DMS53 treated with DMSO at 0.1 percent for 48 hours (cell line): ENCODE results near the gene CRTAC1.
A peak's percentile ranks its signal among the peaks of the same experiment; 100 is the strongest.

ENCODE experiments used
- DNase-seq: peaks from one replicate; lab custom pipeline; 2025; ENCODE audit not compliant: unreplicated experiment; lab: John Stamatoyannopoulos, UW

CRTAC1 gene

GRCh38 chr10:97903128-97904017, 127.0 kb downstream of the CRTAC1 start:
- no peak for DNase-seq

GRCh38 chr10:97901381-97901780, 129.0 kb downstream of the CRTAC1 start:
- no peak for DNase-seq

- DNase-seq = no peak
Observed at GRCh38 chr10:97898429-97898828, 132.0 kb downstream of the CRTAC1 start.

- DNase-seq = no peak
Observed at GRCh38 chr10:97896756-97897358, 133.6 kb downstream of the CRTAC1 start.

- DNase-seq = no peak
Observed at GRCh38 chr10:97895915-97896314, 134.5 kb downstream of the CRTAC1 start.

GRCh38 chr10:97895084-97895483, 135.3 kb downstream of the CRTAC1 start:
- no peak for DNase-seq

GRCh38 chr10:97894092-97894491, 136.3 kb downstream of the CRTAC1 start:
- DNase-seq = peak; percentile 29

- no peak for DNase-seq
Observed at GRCh38 chr10:97892939-97893338, 137.5 kb downstream of the CRTAC1 start.

- no peak for DNase-seq
Observed at GRCh38 chr10:97892506-97892905, 137.9 kb downstream of the CRTAC1 start.

- no peak for DNase-seq
Observed at GRCh38 chr10:97891497-97892167, 138.8 kb downstream of the CRTAC1 start.

GRCh38 chr10:97889461-97890265, 140.8 kb downstream of the CRTAC1 start:
- DNase-seq = no peak

- DNase-seq = no peak
Observed at GRCh38 chr10:97888641-97889262, 141.7 kb downstream of the CRTAC1 start.

- DNase-seq = no peak
Observed at GRCh38 chr10:97888134-97888533, 142.3 kb downstream of the CRTAC1 start.

GRCh38 chr10:97887399-97887798, 143.0 kb downstream of the CRTAC1 start:
- DNase-seq = no peak

- DNase-seq = no peak
Observed at GRCh38 chr10:97886286-97886685, 144.1 kb downstream of the CRTAC1 start.

GRCh38 chr10:97883092-97883485, 147.3 kb downstream of the CRTAC1 start:
- DNase-seq = no peak

GRCh38 chr10:97882142-97883091, 148.0 kb downstream of the CRTAC1 start:
- DNase-seq = no peak

GRCh38 chr10:97880109-97880508, 150.3 kb downstream of the CRTAC1 start:
- no peak for DNase-seq

- no peak for DNase-seq
Observed at GRCh38 chr10:97879241-97879640, 151.2 kb downstream of the CRTAC1 start.

GRCh38 chr10:97876402-97876801, 154.0 kb downstream of the CRTAC1 start:
- DNase-seq = no peak
